ENCODE measurements around the gene ADORA1.

Gene ADORA1

GRCh38 chr1:203082571-203083462, 44.7 kb upstream of the ADORA1 start:
- no peak for DNase-seq
- H3K27me3 ChIP-seq (replicated peaks in 2 of 5; ENCODE audit: control insufficient read depth in 4 of 5, insufficient read depth in 5 of 5, low read length in 4 of 5) = peaks cover 0 to 12% (median 0%) of the 10 kb centered on the region in 5 experiments
- H3K4me3 ChIP-seq (ENCODE audit: control insufficient read depth in 1 of 7, extremely low read depth in 1 of 7, insufficient read depth in 4 of 7, low read depth in 2 of 7, low read length in 6 of 7) = peak overlapping the region in 2 of 7 experiments; percentile 6 to 7
- CTCF ChIA-PET = interaction anchor here (0.9 to 2.7 kb wide), 8 partner anchors 16 to 96 kb away, joined by 3 to 8 read pairs (median 4); no protein-coding TSS in a partner anchor
- no peaks in the 10 kb centered on the region for H3K9me3 ChIP-seq (ENCODE audit: control extremely low read depth in 1 of 5, control insufficient read depth in 4 of 5, insufficient read depth in 2 of 5, low read depth in 1 of 5, low read length in 4 of 5)
- H3K27ac ChIP-seq (ENCODE audit: insufficient read depth in 1 of 2, low read depth in 1 of 2, low read length in 2 of 2, poor library complexity in 1 of 2, severe bottlenecking in 2 of 2) = no peak overlapping the region
- H3K36me3 ChIP-seq (ENCODE audit: control insufficient read depth in 4 of 4, insufficient read depth in 4 of 4, low read length in 3 of 4) = no peaks in the 10 kb centered on the region
- 84% methylated on average over 6 of the region's 11 CpGs for WGBS (ENCODE audit: insufficient coverage)
- POLR2A ChIA-PET = interaction anchor here (0.6 kb wide), 1 partner anchor 159 kb away, joined by 3 read pairs; no protein-coding TSS in a partner anchor
- H3K4me1 ChIP-seq (ENCODE audit: control extremely low read depth in 1 of 4, control insufficient read depth in 4 of 4, insufficient read depth in 4 of 4, low read length in 3 of 4) = peaks cover 0 to 7% (median 4%) of the 10 kb centered on the region in 4 experiments

- H3K27ac ChIP-seq (ENCODE audit: insufficient read depth in 1 of 2, low read depth in 1 of 2, low read length in 2 of 2, poor library complexity in 1 of 2, severe bottlenecking in 2 of 2) = no peak overlapping the region
- POLR2A ChIA-PET = no interaction called here
- no peak overlapping the region for H3K4me3 ChIP-seq (ENCODE audit: control insufficient read depth in 1 of 7, extremely low read depth in 1 of 7, insufficient read depth in 4 of 7, low read depth in 2 of 7, low read length in 6 of 7)
- no peaks in the 10 kb centered on the region for H3K36me3 ChIP-seq (ENCODE audit: control insufficient read depth in 4 of 4, insufficient read depth in 4 of 4, low read length in 3 of 4)
- WGBS (ENCODE audit: insufficient coverage) = 97% methylated on average over 11 of the region's 11 CpGs
- CTCF ChIA-PET = interaction anchor here (1.2 to 2.7 kb wide), 6 partner anchors 18 to 95 kb away, joined by 3 to 8 read pairs (median 4); no protein-coding TSS in a partner anchor
- no peaks in the 10 kb centered on the region for H3K9me3 ChIP-seq (ENCODE audit: control extremely low read depth in 1 of 5, control insufficient read depth in 4 of 5, insufficient read depth in 2 of 5, low read depth in 1 of 5, low read length in 4 of 5)
- no peak for DNase-seq
- H3K4me1 ChIP-seq (ENCODE audit: control extremely low read depth in 1 of 4, control insufficient read depth in 4 of 4, insufficient read depth in 4 of 4, low read length in 3 of 4) = peaks cover 0 to 7% (median 4%) of the 10 kb centered on the region in 4 experiments
- H3K27me3 ChIP-seq (replicated peaks in 2 of 5; ENCODE audit: control insufficient read depth in 4 of 5, insufficient read depth in 5 of 5, low read length in 4 of 5) = peaks cover 0 to 12% (median 0%) of the 10 kb centered on the region in 5 experiments
These were observed 44.0 kb upstream of the ADORA1 start for GRCh38 chr1:203083463-203083921.

GRCh38 chr1:203084588-203085527, 42.7 kb upstream of the ADORA1 start:
- peaks cover 0 to 7% (median 4%) of the 10 kb centered on the region in 4 experiments for H3K4me1 ChIP-seq (ENCODE audit: control extremely low read depth in 1 of 4, control insufficient read depth in 4 of 4, insufficient read depth in 4 of 4, low read length in 3 of 4)
- peak in 1 of 3 donors; percentile 17 for DNase-seq
- no peak overlapping the region for H3K27ac ChIP-seq (ENCODE audit: insufficient read depth in 1 of 2, low read depth in 1 of 2, low read length in 2 of 2, poor library complexity in 1 of 2, severe bottlenecking in 2 of 2)
- H3K4me3 ChIP-seq (ENCODE audit: control insufficient read depth in 1 of 7, extremely low read depth in 1 of 7, insufficient read depth in 4 of 7, low read depth in 2 of 7, low read length in 6 of 7) = no peak overlapping the region
- no peaks in the 10 kb centered on the region for H3K9me3 ChIP-seq (ENCODE audit: control extremely low read depth in 1 of 5, control insufficient read depth in 4 of 5, insufficient read depth in 2 of 5, low read depth in 1 of 5, low read length in 4 of 5)
- POLR2A ChIA-PET = no interaction called here
- no peaks in the 10 kb centered on the region for H3K36me3 ChIP-seq (ENCODE audit: control insufficient read depth in 4 of 4, insufficient read depth in 4 of 4, low read length in 3 of 4)
- CTCF ChIA-PET = interaction anchor here (0.7 to 2.7 kb wide), 11 partner anchors 9 to 182 kb away, joined by 3 to 8 read pairs (median 4); no protein-coding TSS in a partner anchor
- 93% methylated on average over 14 of the region's 14 CpGs for WGBS (ENCODE audit: insufficient coverage)
- H3K27me3 ChIP-seq (replicated peaks in 2 of 5; ENCODE audit: control insufficient read depth in 4 of 5, insufficient read depth in 5 of 5, low read length in 4 of 5) = peaks cover 0 to 12% (median 0%) of the 10 kb centered on the region in 5 experiments

GRCh38 chr1:203085528-203086406, 41.8 kb upstream of the ADORA1 start, which contains the start of gene MYOG:
TSS of gene MYOG (minus strand) at chr1:203086012. CDS start at chr1:203085961, 51 bp downstream.
- H3K4me1 ChIP-seq (ENCODE audit: control extremely low read depth in 1 of 4, control insufficient read depth in 4 of 4, insufficient read depth in 4 of 4, low read length in 3 of 4) = peaks cover 0 to 7% (median 4%) of the 10 kb centered on the region in 4 experiments
- DNase-seq = no peak
- CTCF ChIA-PET = interaction anchor here (0.9 to 2.7 kb wide), 4 partner anchors 10 to 46 kb away, joined by 3 to 8 read pairs (median 4); no protein-coding TSS in a partner anchor
- POLR2A ChIA-PET = no interaction called here
- H3K9me3 ChIP-seq (ENCODE audit: control extremely low read depth in 1 of 5, control insufficient read depth in 4 of 5, insufficient read depth in 2 of 5, low read depth in 1 of 5, low read length in 4 of 5) = no peaks in the 10 kb centered on the region
- 91% methylated on average over 28 of the region's 36 CpGs for WGBS (ENCODE audit: insufficient coverage)
- no peaks in the 10 kb centered on the region for H3K36me3 ChIP-seq (ENCODE audit: control insufficient read depth in 4 of 4, insufficient read depth in 4 of 4, low read length in 3 of 4)
- H3K4me3 ChIP-seq (ENCODE audit: control insufficient read depth in 1 of 7, extremely low read depth in 1 of 7, insufficient read depth in 4 of 7, low read depth in 2 of 7, low read length in 6 of 7) = no peak within 1 kb of the TSS
- H3K27ac ChIP-seq (ENCODE audit: insufficient read depth in 1 of 2, low read depth in 1 of 2, low read length in 2 of 2, poor library complexity in 1 of 2, severe bottlenecking in 2 of 2) = no peak within 1 kb of the TSS
- H3K27me3 ChIP-seq (replicated peaks in 2 of 5; ENCODE audit: control insufficient read depth in 4 of 5, insufficient read depth in 5 of 5, low read length in 4 of 5) = peaks cover 0 to 6% (median 0%) of the 10 kb centered on the region in 5 experiments

- DNase-seq = no peak
- Histone ChIP-seq H3K27ac (ENCODE audit: insufficient read depth in 1 of 2, low read depth in 1 of 2, low read length in 2 of 2, poor library complexity in 1 of 2, severe bottlenecking in 2 of 2) (no peak overlapping the region), H3K4me3 (ENCODE audit: control insufficient read depth in 1 of 7, extremely low read depth in 1 of 7, insufficient read depth in 4 of 7, low read depth in 2 of 7, low read length in 6 of 7) (no peak overlapping the region), H3K27me3 (replicated peaks in 2 of 5; ENCODE audit: control insufficient read depth in 4 of 5, insufficient read depth in 5 of 5, low read length in 4 of 5) (peaks cover 0 to 5% (median 0%) of the 10 kb centered on the region in 5 experiments), H3K4me1 (ENCODE audit: control extremely low read depth in 1 of 4, control insufficient read depth in 4 of 4, insufficient read depth in 4 of 4, low read length in 3 of 4) (peaks cover 0 to 7% (median 4%) of the 10 kb centered on the region in 4 experiments), H3K36me3 (ENCODE audit: control insufficient read depth in 4 of 4, insufficient read depth in 4 of 4, low read length in 3 of 4) (no peaks in the 10 kb centered on the region), H3K9me3 (ENCODE audit: control extremely low read depth in 1 of 5, control insufficient read depth in 4 of 5, insufficient read depth in 2 of 5, low read depth in 1 of 5, low read length in 4 of 5) (no peaks in the 10 kb centered on the region)
- 91% methylated on average over 10 of the region's 11 CpGs for WGBS (ENCODE audit: insufficient coverage)
- CTCF ChIA-PET = interaction anchor here (1.5 kb wide), 1 partner anchor 12 kb away, joined by 4 read pairs; no protein-coding TSS in a partner anchor
- POLR2A ChIA-PET = no interaction called here
These were observed 40.3 kb upstream of the ADORA1 start for GRCh38 chr1:203086992-203087763.

Measured in common myeloid progenitor, CD34-positive (primary cell).